MCF 10A (cell line): Measurements from ENCODE around the gene ABR. TPM values are rescaled to one million over a fixed set of nuclear protein-coding genes. Genes with fewer than 3 reads are reported as not detected.

ENCODE experiments used
- BruUV-seq: library from RNA; stranded (reverse); fragments of 400-500 nt; replicated peaks from 2 replicates; lab custom pipeline; 2021; lab: Mats Ljungman, UMichigan
- CTCF ChIA-PET: fragments of 300-600 bp; sonication (Branson Sonifier 250); formaldehyde crosslinking; extraction: SDS; loops from one replicate; lab custom pipeline; 2021; ENCODE audit warnings: antibody characterized with exemption, inconsistent platforms; lab: Yijun Ruan, JAX
- POLR2A ChIA-PET: fragments of 300-600, 350-650 bp; sonication (Branson Sonifier 250); formaldehyde crosslinking; extraction: SDS; loops from one replicate; lab custom pipeline; 2020; ENCODE audit warnings: antibody characterized with exemption, inconsistent platforms; lab: Yijun Ruan, JAX
- DNase-seq: peaks from one replicate; pipeline ENCODE4 v3.0.0-alpha.2; 2018; ENCODE audit not compliant: unreplicated experiment
- H3K27ac Mint-ChIP-seq: one replicate; pipeline ENCODE4 v1.8.0; 2022; ENCODE audit warnings: mild to moderate bottlenecking, low read depth, mixed read lengths; ENCODE audit not compliant: unreplicated experiment
- H3K27me3 Mint-ChIP-seq: one replicate; pipeline ENCODE4 v1.8.0; 2022; ENCODE audit warnings: mixed read lengths; ENCODE audit not compliant: insufficient read depth, unreplicated experiment
- H3K36me3 Mint-ChIP-seq: one replicate; pipeline ENCODE4 v1.8.0; 2022; ENCODE audit warnings: mild to moderate bottlenecking, moderate library complexity, mixed read lengths; ENCODE audit not compliant: insufficient read depth, unreplicated experiment
- H3K4me1 Mint-ChIP-seq: one replicate; pipeline ENCODE4 v1.8.0; 2022; ENCODE audit warnings: mixed read lengths; ENCODE audit not compliant: insufficient read depth, unreplicated experiment
- H3K4me3 Mint-ChIP-seq: one replicate; pipeline ENCODE4 v1.8.0; 2022; ENCODE audit warnings: mild to moderate bottlenecking, moderate library complexity, mixed read lengths; ENCODE audit not compliant: unreplicated experiment
- H3K9me3 Mint-ChIP-seq: one replicate; pipeline ENCODE4 v1.8.0; 2022; ENCODE audit warnings: mixed read lengths; ENCODE audit not compliant: unreplicated experiment
- intact Hi-C: fragments of 100-400 bp; cut with micrococcal nuclease; formaldehyde crosslinking; loops from 2 replicates; pipeline ENCODE4 v1.14.1; 2022
- total RNA-seq: library from RNA; stranded (reverse); gene quantifications from 2 replicates; pipeline ENCODE4 v1.2.3, GENCODE V29; 2022
- TF ChIP-seq, protein P1 (sequence below): fragments of 200-600 bp; IDR thresholded peaks from one replicate; pipeline ENCODE4 v1.8.0; 2022; ENCODE audit warnings: antibody characterized with exemption, mild to moderate bottlenecking; ENCODE audit not compliant: unreplicated experiment

Gene ABR
- total RNA-seq, 1 experiment from 2014 or later, result 44.7 TPM

GRCh38 chr17:981292-981658 is 198.5 kb downstream of the ABR start:
- no TSS peak for BruUV-seq
- H3K27ac Mint-ChIP-seq, result no peak overlapping the region
- POLR2A ChIA-PET, result interaction anchor here (0.7 to 11.8 kb wide), 16 partner anchors 11 to 569 kb away, joined by 3 to 171 read pairs (median 7); partner anchors contain the start of genes GLOD4, MRM3, TIMM22 and VPS53

DNA sequence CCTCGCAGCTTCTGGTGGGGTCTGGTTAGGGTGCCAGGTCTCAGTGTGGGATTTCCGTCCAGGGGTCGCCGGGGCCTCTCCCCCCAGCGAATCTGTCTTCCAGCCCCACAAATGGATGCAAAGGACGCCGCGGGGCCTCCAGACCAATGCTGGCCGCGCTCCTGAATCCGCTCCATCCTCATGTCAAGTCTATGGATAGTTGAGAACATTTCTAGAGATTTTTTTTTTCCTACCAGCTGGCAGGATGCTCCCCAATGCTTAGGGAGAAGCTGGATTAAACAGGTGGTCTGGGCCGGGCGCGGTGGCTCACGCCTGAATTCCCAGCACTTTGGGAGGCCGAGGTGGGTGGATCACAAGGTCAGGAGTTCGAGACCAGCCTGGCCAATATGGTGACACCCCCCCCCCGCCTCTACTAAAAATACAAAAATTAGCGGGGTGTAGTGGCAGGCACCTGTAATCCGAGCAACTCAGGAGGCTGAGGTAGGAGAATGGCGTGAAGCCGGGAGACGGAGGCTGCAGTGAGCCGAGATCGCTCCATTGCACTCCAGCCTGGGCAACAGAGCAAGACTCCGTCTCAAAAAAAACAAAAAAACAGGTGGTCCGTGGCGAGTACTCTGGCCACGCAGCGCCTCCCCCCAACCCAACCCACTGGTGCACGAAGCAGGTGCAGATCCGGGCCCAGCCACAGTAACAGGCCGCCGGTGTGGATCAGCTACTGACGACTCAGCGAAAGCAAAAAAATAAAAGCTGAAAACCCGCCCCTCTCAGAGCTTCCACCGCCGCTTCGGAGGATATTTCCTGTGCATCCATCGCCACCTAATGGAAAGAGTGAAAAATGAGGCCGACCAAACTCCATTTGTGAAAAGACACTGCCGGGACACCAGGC is 199.1 kb downstream of the ABR start:
- peaks cover 5% of the 10 kb centered on the region for H3K4me1 Mint-ChIP-seq
- ChIA-PET CTCF (interaction anchor here (0.5 to 4.6 kb wide), 47 partner anchors 9 to 569 kb away, joined by 3 to 53 read pairs (median 4); partner anchors contain the start of genes GLOD4, MRM3 and TIMM22), POLR2A (interaction anchor here (0.5 to 11.8 kb wide), 21 partner anchors 12 to 568 kb away, joined by 3 to 171 read pairs (median 4); partner anchors contain the start of genes GLOD4, MRM3, TIMM22 and VPS53)
- BruUV-seq, result no TSS peak
- no peak overlapping the region for H3K27ac Mint-ChIP-seq
- peak; percentile 91 for DNase-seq
- intact Hi-C loops, result loop anchor here (1.0 to 5.0 kb wide), 7 partner anchors 16 to 838 kb away; partner anchors contain the start of genes GLOD4 and MRM3
- H3K27me3 Mint-ChIP-seq, result no peaks in the 10 kb centered on the region
- no peaks in the 10 kb centered on the region for H3K9me3 Mint-ChIP-seq
- TF ChIP-seq, protein P1, sequence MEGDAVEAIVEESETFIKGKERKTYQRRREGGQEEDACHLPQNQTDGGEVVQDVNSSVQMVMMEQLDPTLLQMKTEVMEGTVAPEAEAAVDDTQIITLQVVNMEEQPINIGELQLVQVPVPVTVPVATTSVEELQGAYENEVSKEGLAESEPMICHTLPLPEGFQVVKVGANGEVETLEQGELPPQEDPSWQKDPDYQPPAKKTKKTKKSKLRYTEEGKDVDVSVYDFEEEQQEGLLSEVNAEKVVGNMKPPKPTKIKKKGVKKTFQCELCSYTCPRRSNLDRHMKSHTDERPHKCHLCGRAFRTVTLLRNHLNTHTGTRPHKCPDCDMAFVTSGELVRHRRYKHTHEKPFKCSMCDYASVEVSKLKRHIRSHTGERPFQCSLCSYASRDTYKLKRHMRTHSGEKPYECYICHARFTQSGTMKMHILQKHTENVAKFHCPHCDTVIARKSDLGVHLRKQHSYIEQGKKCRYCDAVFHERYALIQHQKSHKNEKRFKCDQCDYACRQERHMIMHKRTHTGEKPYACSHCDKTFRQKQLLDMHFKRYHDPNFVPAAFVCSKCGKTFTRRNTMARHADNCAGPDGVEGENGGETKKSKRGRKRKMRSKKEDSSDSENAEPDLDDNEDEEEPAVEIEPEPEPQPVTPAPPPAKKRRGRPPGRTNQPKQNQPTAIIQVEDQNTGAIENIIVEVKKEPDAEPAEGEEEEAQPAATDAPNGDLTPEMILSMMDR, result peak; percentile 62
- H3K4me3 Mint-ChIP-seq, result peak overlapping the region; percentile 76
- no peaks in the 10 kb centered on the region for H3K36me3 Mint-ChIP-seq

More at GRCh38 chr17:981292-981658, 198.5 kb downstream of the ABR start:
- peaks cover 5% of the 10 kb centered on the region for H3K4me1 Mint-ChIP-seq
- CTCF ChIA-PET, result interaction anchor here (0.6 to 4.6 kb wide), 37 partner anchors 8 to 569 kb away, joined by 3 to 53 read pairs (median 3); partner anchors contain the start of genes GLOD4, MRM3 and TIMM22
- TF ChIP-seq, protein P1, result no peak
- H3K36me3 Mint-ChIP-seq, result no peaks in the 10 kb centered on the region
- H3K9me3 Mint-ChIP-seq, result no peaks in the 10 kb centered on the region
- H3K4me3 Mint-ChIP-seq, result peak overlapping the region; percentile 76
- intact Hi-C loops, result loop anchor here (1.0 to 5.0 kb wide), 7 partner anchors 15 to 839 kb away; partner anchors contain the start of genes GLOD4 and MRM3
- no peaks in the 10 kb centered on the region for H3K27me3 Mint-ChIP-seq
- no peak for DNase-seq

DNA sequence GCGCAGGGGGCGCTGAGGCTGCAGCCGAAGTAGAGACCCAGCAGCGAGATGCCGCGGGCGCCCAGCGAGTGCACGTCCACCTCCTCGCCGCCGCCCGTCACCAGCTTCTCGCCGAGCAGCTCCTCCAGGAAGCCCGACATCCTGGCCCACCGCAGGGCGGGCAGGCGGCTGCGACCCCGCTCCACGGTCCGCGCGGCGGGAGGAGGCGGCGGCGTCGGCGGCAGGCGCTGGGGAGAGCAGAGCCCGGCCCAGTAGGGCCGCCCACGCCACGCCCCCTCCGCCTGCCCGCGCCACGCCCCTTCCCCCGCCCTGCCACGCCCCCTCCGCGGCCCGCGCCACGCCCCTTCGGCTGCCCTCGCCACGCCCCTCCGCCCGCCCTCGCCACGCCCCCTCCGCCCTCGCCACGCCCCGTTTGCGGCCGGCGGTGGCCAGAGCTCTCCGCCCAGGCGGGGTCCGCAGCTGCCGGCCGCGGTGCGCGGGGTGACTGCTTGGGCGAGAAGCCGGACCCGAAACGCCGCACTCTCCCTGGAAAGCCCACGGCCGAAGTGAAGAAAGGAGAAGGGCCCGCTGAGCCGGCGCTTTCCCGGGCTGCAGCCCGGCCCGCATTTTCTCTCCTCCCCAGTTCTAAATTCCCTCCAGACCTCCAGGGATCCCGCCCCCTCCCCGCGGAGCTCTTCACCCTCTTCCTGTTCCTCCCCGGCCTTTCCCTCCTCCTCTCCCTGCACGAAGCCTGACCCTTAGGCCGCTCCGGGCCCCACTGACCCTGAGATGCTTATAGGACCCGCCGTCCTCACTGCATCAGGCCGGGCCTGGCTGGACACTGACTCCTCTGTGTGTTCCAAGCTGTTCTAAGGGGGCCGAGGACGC is 200.0 kb downstream of the ABR start, which contains the start of gene NXN:
Gene NXN, minus strand, starts transcription at position 238 of the 867 bp plus-strand sequence.
- Mint-ChIP-seq H3K36me3 (no peaks in the 10 kb centered on the region), H3K9me3 (no peaks in the 10 kb centered on the region), H3K27ac (no peak within 1 kb of the TSS), H3K4me3 (peak within 1 kb of the TSS; percentile 76), H3K4me1 (peaks cover 5% of the 10 kb centered on the region), H3K27me3 (no peaks in the 10 kb centered on the region)
- ChIA-PET POLR2A (interaction anchor here (0.6 to 11.8 kb wide), 14 partner anchors 17 to 287 kb away, joined by 3 to 171 read pairs (median 9); partner anchors contain the start of genes GLOD4, MRM3, TIMM22 and VPS53), CTCF (interaction anchor here (0.6 to 4.6 kb wide), 25 partner anchors 10 to 568 kb away, joined by 3 to 53 read pairs (median 5); partner anchors contain the start of genes GLOD4, MRM3, TIMM22 and VPS53)
- intact Hi-C loops, result loop anchor here (2.0 to 5.0 kb wide), 4 partner anchors 75 to 837 kb away; a partner anchor contains a TSS
- no TSS peak for BruUV-seq
- TF ChIP-seq, protein P1, result peak; percentile 20
- peak; percentile 58 for DNase-seq
